GM12878 (cell line): ENCODE measurements around the gene RTN4RL1.

Source experiments
- BACH1 ChIP-seq: fragments of 450-650 bp; IDR thresholded peaks from 2 replicates; pipeline ENCODE4 v1.6.1; 2017; ENCODE audit warnings: mild to moderate bottlenecking, borderline replicate concordance
- EP300 ChIP-seq, 2 experiments: fragments of 150-350 bp in 1 of 2; IDR thresholded peaks; 2 replicates each; pipeline ENCODE4 v1.6.1; 2011 to 2012; ENCODE audit warnings: low read depth in 2 of 2, low read length in 2 of 2, borderline replicate concordance in 1 of 2, improper control_type of control experiment in 1 of 2, inconsistent platforms in 1 of 2; ENCODE audit not compliant: control insufficient read depth in 1 of 2
- FOXM1 ChIP-seq: IDR thresholded peaks from 2 replicates; pipeline ENCODE4 v1.6.1; 2012; ENCODE audit warnings: low read depth, mild to moderate bottlenecking, inconsistent platforms, low read length, moderate library complexity
- NFYB ChIP-seq: IDR thresholded peaks from 2 replicates; pipeline ENCODE4 v1.6.1; 2011; ENCODE audit warnings: low read depth, mild to moderate bottlenecking, low read length, improper control_type of control experiment, moderate library complexity; ENCODE audit not compliant: insufficient read depth
- POLR2A ChIP-seq: IDR thresholded peaks from 2 replicates; pipeline ENCODE4 v1.6.1; 2011; ENCODE audit warnings: low read depth, mild to moderate bottlenecking, low read length
- SMAD1 ChIP-seq: fragments of 450-650 bp; IDR thresholded peaks from 2 replicates; pipeline ENCODE4 v1.6.1; 2018; ENCODE audit warnings: mild to moderate bottlenecking, low read depth; ENCODE audit not compliant: partially characterized antibody
- SMC3 ChIP-seq: IDR thresholded peaks from 2 replicates; pipeline ENCODE4 v1.6.1; 2011; ENCODE audit warnings: low read length, improper control_type of control experiment, borderline replicate concordance
- SPI1 ChIP-seq: IDR thresholded peaks from 2 replicates; pipeline ENCODE4 v1.6.1; 2011; ENCODE audit warnings: low read depth, mild to moderate bottlenecking, low read length, moderate library complexity, borderline replicate concordance; ENCODE audit not compliant: insufficient read depth
- TCF12 ChIP-seq: IDR thresholded peaks from 2 replicates; pipeline ENCODE4 v1.6.1; 2011; ENCODE audit warnings: low read depth, mild to moderate bottlenecking, low read length
- TF ChIP-seq, protein P1 (sequence below): IDR thresholded peaks from 2 replicates; pipeline ENCODE4 v1.6.1; 2012; ENCODE audit warnings: mild to moderate bottlenecking, low read depth, low read length
- TF ChIP-seq, protein P2 (sequence below), 3 experiments: IDR thresholded peaks in 2 of 3; conservative IDR thresholded peaks in 1 of 3; 2 replicates each; pipeline ENCODE4 v1.5.1; 2011; ENCODE audit warnings: low read depth in 3 of 3, low read length in 3 of 3, mild to moderate bottlenecking in 3 of 3, control low read depth in 2 of 3, moderate library complexity in 2 of 3, inconsistent platforms in 1 of 3, mixed read lengths in 1 of 3; ENCODE audit not compliant: control insufficient read depth in 2 of 3, insufficient read depth in 1 of 3; ENCODE audit errors: extremely low read depth in 1 of 3

DNA sequence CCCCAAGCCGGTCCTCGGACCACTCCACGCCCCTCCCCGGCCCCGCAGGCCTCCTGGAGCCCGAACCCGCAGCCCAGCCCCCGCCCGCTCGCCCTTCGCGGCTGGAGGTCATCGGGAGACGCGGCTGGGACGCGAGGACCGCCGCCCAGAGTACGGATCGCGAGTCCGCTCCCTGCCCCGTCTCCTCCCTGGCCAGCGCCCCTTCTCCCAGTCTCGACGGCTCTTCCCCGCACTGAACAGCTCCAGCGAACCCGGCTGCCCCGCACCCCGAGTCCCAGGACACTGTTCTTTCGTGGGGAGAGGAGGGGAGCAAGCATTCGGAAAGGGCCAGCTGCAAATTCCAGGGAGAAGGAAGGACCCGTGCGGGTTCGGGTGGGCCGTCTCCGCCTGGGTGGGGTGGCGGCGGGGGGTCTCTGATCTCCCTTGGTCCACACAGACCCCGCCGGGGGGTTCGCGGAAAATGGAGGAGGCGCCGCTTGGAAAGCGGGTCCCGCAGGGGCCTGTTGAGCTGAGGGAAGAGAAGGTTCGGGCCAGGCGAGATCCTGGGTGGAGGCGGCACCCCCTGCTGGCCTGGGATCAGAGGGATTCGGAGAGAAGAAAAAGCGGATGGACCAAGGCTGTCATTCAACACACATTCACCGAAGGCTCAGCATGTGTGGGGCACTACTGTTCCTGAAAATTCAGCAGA lies 632 bp upstream of the RTN4RL1 start:
- TF ChIP-seq, protein P1, sequence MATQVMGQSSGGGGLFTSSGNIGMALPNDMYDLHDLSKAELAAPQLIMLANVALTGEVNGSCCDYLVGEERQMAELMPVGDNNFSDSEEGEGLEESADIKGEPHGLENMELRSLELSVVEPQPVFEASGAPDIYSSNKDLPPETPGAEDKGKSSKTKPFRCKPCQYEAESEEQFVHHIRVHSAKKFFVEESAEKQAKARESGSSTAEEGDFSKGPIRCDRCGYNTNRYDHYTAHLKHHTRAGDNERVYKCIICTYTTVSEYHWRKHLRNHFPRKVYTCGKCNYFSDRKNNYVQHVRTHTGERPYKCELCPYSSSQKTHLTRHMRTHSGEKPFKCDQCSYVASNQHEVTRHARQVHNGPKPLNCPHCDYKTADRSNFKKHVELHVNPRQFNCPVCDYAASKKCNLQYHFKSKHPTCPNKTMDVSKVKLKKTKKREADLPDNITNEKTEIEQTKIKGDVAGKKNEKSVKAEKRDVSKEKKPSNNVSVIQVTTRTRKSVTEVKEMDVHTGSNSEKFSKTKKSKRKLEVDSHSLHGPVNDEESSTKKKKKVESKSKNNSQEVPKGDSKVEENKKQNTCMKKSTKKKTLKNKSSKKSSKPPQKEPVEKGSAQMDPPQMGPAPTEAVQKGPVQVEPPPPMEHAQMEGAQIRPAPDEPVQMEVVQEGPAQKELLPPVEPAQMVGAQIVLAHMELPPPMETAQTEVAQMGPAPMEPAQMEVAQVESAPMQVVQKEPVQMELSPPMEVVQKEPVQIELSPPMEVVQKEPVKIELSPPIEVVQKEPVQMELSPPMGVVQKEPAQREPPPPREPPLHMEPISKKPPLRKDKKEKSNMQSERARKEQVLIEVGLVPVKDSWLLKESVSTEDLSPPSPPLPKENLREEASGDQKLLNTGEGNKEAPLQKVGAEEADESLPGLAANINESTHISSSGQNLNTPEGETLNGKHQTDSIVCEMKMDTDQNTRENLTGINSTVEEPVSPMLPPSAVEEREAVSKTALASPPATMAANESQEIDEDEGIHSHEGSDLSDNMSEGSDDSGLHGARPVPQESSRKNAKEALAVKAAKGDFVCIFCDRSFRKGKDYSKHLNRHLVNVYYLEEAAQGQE = no peak
- TF ChIP-seq FOXM1 (no peak), TCF12 (no peak), POLR2A (no peak), NFYB (no peak), SPI1 (no peak), SMC3 (peak; percentile 37), SMAD1 (no peak), BACH1 (no peak), EP300 (IDR thresholded peaks at IDR 0.05; ENCODE audit: borderline replicate concordance in 1 of 2, control insufficient read depth in 1 of 2, low read depth in 2 of 2, low read length in 2 of 2) (no peak)
- TF ChIP-seq, protein P2, sequence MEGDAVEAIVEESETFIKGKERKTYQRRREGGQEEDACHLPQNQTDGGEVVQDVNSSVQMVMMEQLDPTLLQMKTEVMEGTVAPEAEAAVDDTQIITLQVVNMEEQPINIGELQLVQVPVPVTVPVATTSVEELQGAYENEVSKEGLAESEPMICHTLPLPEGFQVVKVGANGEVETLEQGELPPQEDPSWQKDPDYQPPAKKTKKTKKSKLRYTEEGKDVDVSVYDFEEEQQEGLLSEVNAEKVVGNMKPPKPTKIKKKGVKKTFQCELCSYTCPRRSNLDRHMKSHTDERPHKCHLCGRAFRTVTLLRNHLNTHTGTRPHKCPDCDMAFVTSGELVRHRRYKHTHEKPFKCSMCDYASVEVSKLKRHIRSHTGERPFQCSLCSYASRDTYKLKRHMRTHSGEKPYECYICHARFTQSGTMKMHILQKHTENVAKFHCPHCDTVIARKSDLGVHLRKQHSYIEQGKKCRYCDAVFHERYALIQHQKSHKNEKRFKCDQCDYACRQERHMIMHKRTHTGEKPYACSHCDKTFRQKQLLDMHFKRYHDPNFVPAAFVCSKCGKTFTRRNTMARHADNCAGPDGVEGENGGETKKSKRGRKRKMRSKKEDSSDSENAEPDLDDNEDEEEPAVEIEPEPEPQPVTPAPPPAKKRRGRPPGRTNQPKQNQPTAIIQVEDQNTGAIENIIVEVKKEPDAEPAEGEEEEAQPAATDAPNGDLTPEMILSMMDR (IDR thresholded peaks at IDR 0.05 in 2 of 3, conservative IDR thresholded peaks at IDR 0.05 in 1 of 3; ENCODE audit: control insufficient read depth in 2 of 3, extremely low read depth in 1 of 3, insufficient read depth in 1 of 3, low read depth in 3 of 3, low read length in 3 of 3) = peak; percentile 22 to 33 (median 32); a peak in 4 of 6 replicates
